Parathyroid adenoma (tissue), 2 donors: ENCODE data around the gene RNF144B.

ENCODE experiments used
- H2AFZ ChIP-seq: fragments of 300-600 bp; sonication (generic); one replicate; pipeline ENCODE4 v1.7.0; 2017; ENCODE audit warnings: antibody characterized with exemption, mild to moderate bottlenecking
- H3K27ac ChIP-seq: fragments of 300-600 bp; sonication (generic); one replicate; pipeline ENCODE4 v1.7.0; 2017
- H3K27me3 ChIP-seq: fragments of 300-600 bp; sonication (generic); one replicate; pipeline ENCODE4 v1.7.0; 2017; ENCODE audit warnings: low read length; ENCODE audit not compliant: control insufficient read depth, insufficient read depth
- H3K36me3 ChIP-seq: fragments of 300-600 bp; sonication (generic); one replicate; pipeline ENCODE4 v1.7.0; 2017; ENCODE audit warnings: low read length; ENCODE audit not compliant: control insufficient read depth, insufficient read depth
- H3K4me1 ChIP-seq: fragments of 300-600 bp; sonication (generic); one replicate; pipeline ENCODE4 v1.7.0; 2017; ENCODE audit warnings: control low read depth
- H3K4me2 ChIP-seq: fragments of 300-600 bp; sonication (generic); one replicate; pipeline ENCODE4 v1.7.0; 2017; ENCODE audit warnings: low read length
- H3K4me3 ChIP-seq: fragments of 300-600 bp; sonication (generic); one replicate; pipeline ENCODE4 v1.7.0; 2017; ENCODE audit warnings: low read depth, low read length
- H3K79me2 ChIP-seq: fragments of 300-600 bp; sonication (generic); one replicate; pipeline ENCODE4 v1.7.0; 2017; ENCODE audit warnings: control low read depth
- H3K9ac ChIP-seq: fragments of 300-600 bp; sonication (generic); one replicate; pipeline ENCODE4 v1.7.0; 2017; ENCODE audit warnings: mild to moderate bottlenecking
- H3K9me3 ChIP-seq: fragments of 300-600 bp; sonication (generic); one replicate; pipeline ENCODE4 v1.7.0; 2017; ENCODE audit warnings: low read length; ENCODE audit not compliant: control insufficient read depth
- CTCF ChIP-seq: fragments of 300-600 bp; sonication (generic); IDR thresholded peaks from one replicate; pipeline ENCODE4 v1.7.0; 2017; ENCODE audit warnings: antibody characterized with exemption, mild to moderate bottlenecking
- donor health status: primary hyperparathyroidism.

RNF144B gene

GRCh38 chr6:18420328-18420727 lies 33.2 kb downstream of the RNF144B start:
- Histone ChIP-seq H3K4me1 (no peaks in the 10 kb centered on the region), H3K36me3 (no peaks in the 10 kb centered on the region), H3K4me2 (no peak overlapping the region), H3K9ac (no peak overlapping the region), H3K27ac (no peak overlapping the region), H3K9me3 (no peaks in the 10 kb centered on the region), H3K4me3 (no peak overlapping the region), H3K79me2 (no peaks in the 10 kb centered on the region), H3K27me3 (no peaks in the 10 kb centered on the region), H2AFZ (no peak overlapping the region)
- no peak for TF ChIP-seq CTCF

GRCh38 chr6:18422136-18422535 lies 35.0 kb downstream of the RNF144B start:
- no peak overlapping the region for H3K4me3 ChIP-seq
- no peak overlapping the region for H3K9ac ChIP-seq
- no peaks in the 10 kb centered on the region for H3K4me1 ChIP-seq
- H3K79me2 ChIP-seq = no peaks in the 10 kb centered on the region
- H3K4me2 ChIP-seq = no peak overlapping the region
- H2AFZ ChIP-seq = no peak overlapping the region
- H3K9me3 ChIP-seq = no peaks in the 10 kb centered on the region
- no peak for TF ChIP-seq CTCF
- no peaks in the 10 kb centered on the region for H3K27me3 ChIP-seq
- H3K36me3 ChIP-seq = no peaks in the 10 kb centered on the region
- H3K27ac ChIP-seq = no peak overlapping the region

- Histone ChIP-seq H3K4me1 (no peaks in the 10 kb centered on the region), H3K79me2 (no peaks in the 10 kb centered on the region), H3K4me2 (no peak overlapping the region), H3K9me3 (no peaks in the 10 kb centered on the region), H3K4me3 (no peak overlapping the region), H3K36me3 (no peaks in the 10 kb centered on the region), H3K27ac (no peak overlapping the region), H2AFZ (no peak overlapping the region), H3K27me3 (no peaks in the 10 kb centered on the region), H3K9ac (no peak overlapping the region)
- no peak for TF ChIP-seq CTCF
Measured at GRCh38 chr6:18423426-18423825, 36.3 kb downstream of the RNF144B start.

GRCh38 chr6:18424201-18424600 lies 37.1 kb downstream of the RNF144B start:
- Histone ChIP-seq H3K4me1 (no peaks in the 10 kb centered on the region), H3K9ac (no peak overlapping the region), H2AFZ (no peak overlapping the region), H3K9me3 (no peaks in the 10 kb centered on the region), H3K4me3 (no peak overlapping the region), H3K4me2 (no peak overlapping the region), H3K79me2 (no peaks in the 10 kb centered on the region), H3K27me3 (no peaks in the 10 kb centered on the region), H3K27ac (no peak overlapping the region), H3K36me3 (no peaks in the 10 kb centered on the region)
- no peak for TF ChIP-seq CTCF

GRCh38 chr6:18425218-18425617 lies 38.1 kb downstream of the RNF144B start:
- H3K4me2 ChIP-seq = no peak overlapping the region
- no peak overlapping the region for H2AFZ ChIP-seq
- no peak overlapping the region for H3K9ac ChIP-seq
- H3K9me3 ChIP-seq = no peaks in the 10 kb centered on the region
- H3K79me2 ChIP-seq = no peaks in the 10 kb centered on the region
- H3K4me3 ChIP-seq = no peak overlapping the region
- H3K36me3 ChIP-seq = no peaks in the 10 kb centered on the region
- no peak overlapping the region for H3K27ac ChIP-seq
- H3K27me3 ChIP-seq = no peaks in the 10 kb centered on the region
- TF ChIP-seq CTCF = no peak
- no peaks in the 10 kb centered on the region for H3K4me1 ChIP-seq
